ENCODE results near the gene GPR132. TPM values are rescaled to one million over a fixed set of nuclear protein-coding genes. Genes with fewer than 3 reads are reported as not detected.
"Not testable (repeated sequence)": the region's sequence is repeated elsewhere in the genome, so short reads cannot be mapped to it uniquely, and the experiment has no call there.

GPR132 gene
- total RNA-seq, 1 experiment from 2014 or later: 0.08 TPM

DNA sequence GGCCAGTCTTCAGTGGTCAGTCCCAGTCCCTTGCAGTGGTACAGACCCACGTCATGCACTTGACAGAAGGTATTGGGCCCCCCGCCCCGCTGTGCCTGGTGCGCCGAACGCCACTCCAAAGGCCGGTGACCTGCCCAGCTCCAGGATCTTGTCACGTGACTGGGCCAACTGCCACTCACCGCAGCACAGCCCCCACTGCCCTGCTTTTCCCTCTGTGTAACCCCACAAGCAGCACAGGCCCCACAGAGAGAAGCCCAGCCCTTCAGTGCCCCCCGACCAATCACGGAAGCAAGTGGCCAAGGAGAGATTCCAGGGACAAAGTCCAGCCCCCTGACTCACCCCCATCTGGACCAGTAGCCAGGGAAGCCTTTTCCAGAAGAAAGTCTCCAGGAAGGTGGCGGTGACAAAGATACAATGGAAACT, 498 bp downstream of the GPR132 start:
- Histone ChIP-seq H3K4me1 (ENCODE audit: control insufficient read depth, insufficient read depth, low read length) (no peaks in the 10 kb centered on the region), H3K27me3 (ENCODE audit: control insufficient read depth, insufficient read depth, low read length) (no peaks in the 10 kb centered on the region), H3K27ac (ENCODE audit: low read length) (no peak overlapping the region), H3K4me3 (ENCODE audit: low read depth in 2 of 2, low read length in 2 of 2) (no peak overlapping the region), H3K36me3 (ENCODE audit: control insufficient read depth, insufficient read depth, low read length) (no peaks in the 10 kb centered on the region), H3K9me3 (ENCODE audit: control insufficient read depth, insufficient read depth, low read depth, low read length) (no peaks in the 10 kb centered on the region)
- ATAC-seq (no peak), DNase-seq (ENCODE audit: low read depth, low spot score) (no peak)
- in situ Hi-C loops (cut with HindIII; ENCODE audit: low pct_unique_long_range_greater_than_20kb, low sequenced_read_pairs): no loop called here
- ChIA-PET CTCF (no interaction called here), POLR2A (no interaction called here)
- TF ChIP-seq POLR2AphosphoS5 (IDR thresholded peaks at IDR 0.05; ENCODE audit: low read depth, low read length): no peak
- no peak for TF ChIP-seq TCF7L2 (IDR thresholded peaks at IDR 0.05; ENCODE audit: low read depth, low read length)
- TF ChIP-seq SIN3A (IDR thresholded peaks at IDR 0.05; ENCODE audit: borderline replicate concordance, insufficient read depth, low read depth, low read length): no peak
- TF ChIP-seq, protein P1, sequence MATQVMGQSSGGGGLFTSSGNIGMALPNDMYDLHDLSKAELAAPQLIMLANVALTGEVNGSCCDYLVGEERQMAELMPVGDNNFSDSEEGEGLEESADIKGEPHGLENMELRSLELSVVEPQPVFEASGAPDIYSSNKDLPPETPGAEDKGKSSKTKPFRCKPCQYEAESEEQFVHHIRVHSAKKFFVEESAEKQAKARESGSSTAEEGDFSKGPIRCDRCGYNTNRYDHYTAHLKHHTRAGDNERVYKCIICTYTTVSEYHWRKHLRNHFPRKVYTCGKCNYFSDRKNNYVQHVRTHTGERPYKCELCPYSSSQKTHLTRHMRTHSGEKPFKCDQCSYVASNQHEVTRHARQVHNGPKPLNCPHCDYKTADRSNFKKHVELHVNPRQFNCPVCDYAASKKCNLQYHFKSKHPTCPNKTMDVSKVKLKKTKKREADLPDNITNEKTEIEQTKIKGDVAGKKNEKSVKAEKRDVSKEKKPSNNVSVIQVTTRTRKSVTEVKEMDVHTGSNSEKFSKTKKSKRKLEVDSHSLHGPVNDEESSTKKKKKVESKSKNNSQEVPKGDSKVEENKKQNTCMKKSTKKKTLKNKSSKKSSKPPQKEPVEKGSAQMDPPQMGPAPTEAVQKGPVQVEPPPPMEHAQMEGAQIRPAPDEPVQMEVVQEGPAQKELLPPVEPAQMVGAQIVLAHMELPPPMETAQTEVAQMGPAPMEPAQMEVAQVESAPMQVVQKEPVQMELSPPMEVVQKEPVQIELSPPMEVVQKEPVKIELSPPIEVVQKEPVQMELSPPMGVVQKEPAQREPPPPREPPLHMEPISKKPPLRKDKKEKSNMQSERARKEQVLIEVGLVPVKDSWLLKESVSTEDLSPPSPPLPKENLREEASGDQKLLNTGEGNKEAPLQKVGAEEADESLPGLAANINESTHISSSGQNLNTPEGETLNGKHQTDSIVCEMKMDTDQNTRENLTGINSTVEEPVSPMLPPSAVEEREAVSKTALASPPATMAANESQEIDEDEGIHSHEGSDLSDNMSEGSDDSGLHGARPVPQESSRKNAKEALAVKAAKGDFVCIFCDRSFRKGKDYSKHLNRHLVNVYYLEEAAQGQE (IDR thresholded peaks at IDR 0.05; ENCODE audit: insufficient read depth in 1 of 2, low read depth in 2 of 2, low read length in 1 of 2): no peak
- TF ChIP-seq, protein P2, sequence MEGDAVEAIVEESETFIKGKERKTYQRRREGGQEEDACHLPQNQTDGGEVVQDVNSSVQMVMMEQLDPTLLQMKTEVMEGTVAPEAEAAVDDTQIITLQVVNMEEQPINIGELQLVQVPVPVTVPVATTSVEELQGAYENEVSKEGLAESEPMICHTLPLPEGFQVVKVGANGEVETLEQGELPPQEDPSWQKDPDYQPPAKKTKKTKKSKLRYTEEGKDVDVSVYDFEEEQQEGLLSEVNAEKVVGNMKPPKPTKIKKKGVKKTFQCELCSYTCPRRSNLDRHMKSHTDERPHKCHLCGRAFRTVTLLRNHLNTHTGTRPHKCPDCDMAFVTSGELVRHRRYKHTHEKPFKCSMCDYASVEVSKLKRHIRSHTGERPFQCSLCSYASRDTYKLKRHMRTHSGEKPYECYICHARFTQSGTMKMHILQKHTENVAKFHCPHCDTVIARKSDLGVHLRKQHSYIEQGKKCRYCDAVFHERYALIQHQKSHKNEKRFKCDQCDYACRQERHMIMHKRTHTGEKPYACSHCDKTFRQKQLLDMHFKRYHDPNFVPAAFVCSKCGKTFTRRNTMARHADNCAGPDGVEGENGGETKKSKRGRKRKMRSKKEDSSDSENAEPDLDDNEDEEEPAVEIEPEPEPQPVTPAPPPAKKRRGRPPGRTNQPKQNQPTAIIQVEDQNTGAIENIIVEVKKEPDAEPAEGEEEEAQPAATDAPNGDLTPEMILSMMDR (IDR thresholded peaks at IDR 0.05): no peak
- intact Hi-C loops (cut with micrococcal nuclease; ENCODE audit: unreplicated experiment): no loop called here
- no TSS peak for BruUV-seq (replicated peaks)

GRCh38 chr14:105064001-105064400, 1.2 kb downstream of the GPR132 start:
- in situ Hi-C loops (cut with HindIII; ENCODE audit: low pct_unique_long_range_greater_than_20kb, low sequenced_read_pairs): no loop called here
- POLR2A ChIA-PET: no interaction called here
- no peak for TF ChIP-seq TCF7L2 (IDR thresholded peaks at IDR 0.05; ENCODE audit: low read depth, low read length)
- TF ChIP-seq, protein P2 (IDR thresholded peaks at IDR 0.05): no peak
- TF ChIP-seq, protein P1 (IDR thresholded peaks at IDR 0.05; ENCODE audit: insufficient read depth in 1 of 2, low read depth in 2 of 2, low read length in 1 of 2): no peak
- no peak for TF ChIP-seq POLR2AphosphoS5 (IDR thresholded peaks at IDR 0.05; ENCODE audit: low read depth, low read length)
- TF ChIP-seq SIN3A (IDR thresholded peaks at IDR 0.05; ENCODE audit: borderline replicate concordance, insufficient read depth, low read depth, low read length): no peak

DNA sequence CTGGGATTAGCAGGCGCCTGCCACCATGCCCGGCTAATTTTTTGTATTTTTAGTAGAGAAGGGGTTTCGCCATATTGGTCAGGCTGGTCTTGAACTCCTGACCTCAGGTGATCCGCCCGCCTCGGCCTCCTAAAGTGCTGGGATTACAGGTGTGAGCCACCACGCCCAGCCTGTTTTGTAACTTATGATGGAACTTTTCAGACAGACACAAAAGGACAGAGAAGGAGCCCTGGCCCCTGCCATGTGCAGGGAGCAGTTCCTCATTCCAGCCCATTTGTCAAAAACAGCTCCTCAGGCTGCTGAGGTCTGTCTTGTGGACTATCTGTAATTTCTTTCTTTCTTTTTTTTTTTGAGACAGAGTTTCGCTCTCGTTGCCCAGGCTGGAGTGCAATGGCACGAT, 1.7 kb downstream of the GPR132 start:
- intact Hi-C loops (cut with micrococcal nuclease; ENCODE audit: unreplicated experiment); POLR2A ChIA-PET; H3K27me3 ChIP-seq (ENCODE audit: control insufficient read depth, insufficient read depth, low read length); DNase-seq (ENCODE audit: low read depth, low spot score); H3K4me3 ChIP-seq (ENCODE audit: low read depth in 2 of 2, low read length in 2 of 2); H3K36me3 ChIP-seq (ENCODE audit: control insufficient read depth, insufficient read depth, low read length); BruUV-seq (replicated peaks); in situ Hi-C loops (cut with HindIII; ENCODE audit: low pct_unique_long_range_greater_than_20kb, low sequenced_read_pairs); ATAC-seq; H3K4me1 ChIP-seq (ENCODE audit: control insufficient read depth, insufficient read depth, low read length); H3K9me3 ChIP-seq (ENCODE audit: control insufficient read depth, insufficient read depth, low read depth, low read length); H3K27ac ChIP-seq (ENCODE audit: low read length): not testable (repeated sequence)
- CTCF ChIA-PET: interaction anchor here (0.5 kb wide), 1 partner anchor 44 kb away, joined by 8 read pairs; no protein-coding TSS in a partner anchor

More at GRCh38 chr14:105064001-105064400, 1.2 kb downstream of the GPR132 start:
- no peak overlapping the region for H3K27ac ChIP-seq (ENCODE audit: low read length)
- H3K27me3 ChIP-seq (ENCODE audit: control insufficient read depth, insufficient read depth, low read length): no peaks in the 10 kb centered on the region
- H3K4me1 ChIP-seq (ENCODE audit: control insufficient read depth, insufficient read depth, low read length): no peaks in the 10 kb centered on the region
- H3K9me3 ChIP-seq (ENCODE audit: control insufficient read depth, insufficient read depth, low read depth, low read length): no peaks in the 10 kb centered on the region
- intact Hi-C loops (cut with micrococcal nuclease; ENCODE audit: unreplicated experiment): no loop called here
- no peak overlapping the region for H3K4me3 ChIP-seq (ENCODE audit: low read depth in 2 of 2, low read length in 2 of 2)
- H3K36me3 ChIP-seq (ENCODE audit: control insufficient read depth, insufficient read depth, low read length): no peaks in the 10 kb centered on the region
- no peak for ATAC-seq
- no peak for DNase-seq (ENCODE audit: low read depth, low spot score)
- CTCF ChIA-PET: no interaction called here
- no TSS peak for BruUV-seq (replicated peaks)
